GM19468 (cell line): Measurements from ENCODE around the gene DDI2.

ENCODE experiments used
- ATAC-seq: cut with Tn5 transposase; IDR thresholded peaks from one replicate; pipeline ENCODE4 v1.9.1; 2021; ENCODE audit warnings: mild to moderate bottlenecking, moderate library complexity, moderate number of reproducible peaks; ENCODE audit not compliant: unreplicated experiment; ENCODE audit errors: extremely low read depth

Gene DDI2

GRCh38 chr1:15674386-15675159, 57.3 kb downstream of the DDI2 start:
- ATAC-seq = no peak

DNA sequence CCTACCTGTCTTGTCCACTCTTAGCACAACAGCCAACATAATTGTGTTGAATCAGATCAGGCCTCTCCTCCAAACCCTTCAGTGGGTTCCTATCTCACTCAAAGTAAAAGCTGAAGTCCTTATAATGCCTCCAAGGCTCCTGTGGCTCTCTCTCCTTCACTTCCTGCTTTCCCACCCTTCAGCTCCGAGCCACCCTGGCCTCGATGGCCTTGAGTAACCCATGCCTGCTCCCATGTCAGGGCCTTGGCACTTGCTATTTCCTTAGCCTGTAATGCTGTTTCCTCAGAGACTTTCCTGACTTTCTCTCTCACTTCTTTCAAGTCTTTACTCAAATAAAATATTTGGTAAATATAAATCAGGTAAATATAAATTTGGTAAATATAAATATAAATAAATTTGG, 58.8 kb downstream of the DDI2 start:
- no peak for ATAC-seq

DNA sequence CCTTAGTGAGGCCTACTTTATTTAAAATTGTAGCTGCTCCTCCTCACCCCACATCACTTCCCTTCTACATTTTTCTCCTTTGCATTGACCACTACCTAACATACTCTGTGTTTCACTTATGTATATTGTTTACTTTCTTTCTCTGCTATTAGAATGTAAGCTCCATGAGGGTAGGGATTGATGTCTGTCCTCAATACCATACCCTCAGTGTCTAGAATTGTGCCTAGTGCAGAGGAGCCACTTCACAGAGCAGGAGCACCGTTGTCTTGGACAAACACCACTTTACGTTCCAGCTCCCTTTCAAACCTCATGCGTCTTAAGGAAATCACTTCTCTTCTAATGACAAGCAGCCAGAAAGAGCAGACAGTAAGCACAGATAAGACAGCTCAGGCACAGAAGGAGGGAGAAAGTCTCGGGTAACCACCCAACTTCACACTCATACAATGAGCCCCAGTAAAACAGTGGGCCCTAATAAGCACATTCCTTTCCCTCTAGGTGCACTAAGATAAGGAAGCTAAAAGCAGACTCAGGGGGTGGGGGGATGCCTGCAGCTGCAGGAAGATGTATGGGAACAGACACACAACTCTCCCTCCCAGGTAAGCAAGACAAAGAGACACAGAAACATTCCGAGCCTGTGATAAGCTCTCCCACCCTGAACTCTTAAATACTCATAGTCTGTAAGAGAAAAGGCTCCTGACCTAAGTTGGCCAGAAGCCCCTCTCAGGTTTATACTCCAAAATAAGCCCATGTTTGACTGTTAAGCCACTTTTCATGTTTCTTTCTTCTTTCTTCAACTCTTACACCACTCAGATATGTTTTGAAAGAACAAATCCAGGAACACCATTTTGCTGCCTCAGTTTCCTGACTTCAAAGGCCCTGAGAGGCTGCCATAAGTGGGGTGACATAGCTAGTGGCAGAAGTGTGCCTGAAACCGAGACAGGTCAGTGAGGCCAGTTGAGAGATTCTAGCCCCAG, 59.7 kb downstream of the DDI2 start:
- no peak for ATAC-seq

- ATAC-seq = no peak
These were observed 61.3 kb downstream of the DDI2 start for GRCh38 chr1:15678578-15678977.

DNA sequence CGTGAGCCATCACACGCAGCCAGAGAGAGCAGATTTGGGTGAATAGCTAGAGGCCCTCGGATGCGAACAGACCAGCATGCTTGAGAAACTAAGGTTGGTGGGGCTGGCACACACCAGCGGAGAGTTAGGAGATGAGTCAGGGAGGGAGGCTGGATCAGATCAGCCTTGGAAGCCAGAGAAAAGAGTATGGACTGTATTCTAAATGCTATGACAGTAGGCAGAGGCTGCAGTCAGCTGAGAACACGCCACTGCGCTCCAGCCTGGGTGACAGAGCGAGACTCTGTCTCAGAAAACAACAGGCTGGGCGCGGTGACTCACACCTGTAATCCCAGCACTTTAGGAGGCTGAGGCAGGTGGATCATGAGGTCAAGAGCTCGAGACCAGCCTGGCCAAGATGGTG, 62.9 kb downstream of the DDI2 start:
- ATAC-seq = no peak

DNA sequence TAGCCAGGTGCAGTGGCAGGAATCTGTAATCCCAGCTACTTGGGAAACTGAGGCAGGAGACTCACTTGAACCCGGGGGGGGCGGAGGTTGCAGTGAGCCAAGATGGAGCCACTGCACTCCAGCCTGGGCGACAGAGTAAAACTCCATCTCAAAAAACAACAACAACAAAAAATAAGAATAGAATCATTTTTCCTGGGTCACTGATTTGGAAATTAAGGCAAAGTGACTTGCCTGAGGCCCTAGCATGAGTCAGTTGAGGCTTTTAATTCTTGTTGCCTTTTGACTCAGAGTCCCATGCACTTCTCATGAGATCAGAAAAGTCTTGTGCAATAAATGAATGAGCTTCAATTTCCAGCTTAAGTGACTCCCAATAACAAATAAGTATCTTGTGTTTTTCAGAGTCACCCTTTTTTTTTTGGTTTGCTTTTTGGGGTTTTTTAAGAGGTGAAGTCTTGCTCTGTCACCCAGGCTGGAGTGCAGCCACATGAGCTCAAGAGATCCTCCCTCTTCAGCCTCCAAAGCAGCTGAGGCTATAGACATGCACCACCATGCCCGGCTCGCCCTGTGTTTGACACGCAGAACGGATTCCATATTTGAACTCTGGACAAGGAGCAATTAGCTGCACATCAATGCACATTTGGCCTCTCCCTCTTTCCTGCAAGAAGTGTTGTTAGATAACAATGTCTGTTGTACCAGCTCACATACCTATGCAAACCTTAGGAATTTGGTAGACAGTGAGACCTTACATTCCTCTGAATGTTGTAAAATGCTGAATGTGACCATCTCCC, 63.5 kb downstream of the DDI2 start:
- ATAC-seq = no peak

DNA sequence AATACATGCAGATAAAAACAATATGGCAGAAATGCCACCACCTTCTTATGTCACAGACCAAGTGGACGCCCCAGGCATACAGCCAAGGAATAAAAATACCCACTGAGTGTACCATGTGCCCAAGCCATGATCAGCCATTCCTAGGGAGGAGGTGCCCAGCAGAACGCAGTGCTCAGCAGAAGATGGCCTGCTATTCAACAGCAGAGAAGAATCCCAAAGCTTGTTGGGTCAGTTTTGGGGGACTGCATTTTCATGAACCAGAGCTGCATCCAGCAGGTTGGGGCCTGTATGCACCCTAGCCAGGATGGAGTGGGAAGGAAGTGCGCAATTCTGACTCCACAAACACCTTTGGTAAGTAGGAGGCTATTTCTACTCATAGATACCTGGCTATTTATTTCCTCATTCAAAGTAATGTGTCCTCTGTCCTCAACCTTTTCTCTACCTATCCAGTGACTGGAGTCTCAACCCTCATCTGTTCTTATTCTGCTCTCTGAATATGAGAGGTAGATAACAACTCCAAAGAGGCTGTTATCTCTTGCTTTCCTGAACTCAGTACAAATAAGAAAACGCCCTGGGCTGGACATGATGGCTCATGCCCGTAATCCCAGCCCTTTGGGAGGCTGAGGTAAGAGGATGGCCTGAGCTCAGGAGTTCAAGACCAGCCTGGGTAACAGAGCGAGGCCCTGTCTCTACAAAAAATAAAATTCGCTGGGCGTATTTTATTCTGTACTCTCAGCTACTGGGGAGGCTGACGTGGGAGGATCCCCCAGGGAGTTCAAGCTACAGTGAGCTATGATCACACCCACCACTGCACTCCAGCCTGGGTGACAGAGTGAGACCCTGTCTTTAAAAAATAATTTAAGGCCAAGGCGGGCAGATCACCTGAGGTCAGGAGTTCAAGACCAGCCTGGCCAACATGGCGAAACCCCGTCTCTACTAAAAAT, 64.4 kb downstream of the DDI2 start:
- ATAC-seq = no peak

GRCh38 chr1:15682936-15683341, 65.7 kb downstream of the DDI2 start:
- ATAC-seq = no peak

DNA sequence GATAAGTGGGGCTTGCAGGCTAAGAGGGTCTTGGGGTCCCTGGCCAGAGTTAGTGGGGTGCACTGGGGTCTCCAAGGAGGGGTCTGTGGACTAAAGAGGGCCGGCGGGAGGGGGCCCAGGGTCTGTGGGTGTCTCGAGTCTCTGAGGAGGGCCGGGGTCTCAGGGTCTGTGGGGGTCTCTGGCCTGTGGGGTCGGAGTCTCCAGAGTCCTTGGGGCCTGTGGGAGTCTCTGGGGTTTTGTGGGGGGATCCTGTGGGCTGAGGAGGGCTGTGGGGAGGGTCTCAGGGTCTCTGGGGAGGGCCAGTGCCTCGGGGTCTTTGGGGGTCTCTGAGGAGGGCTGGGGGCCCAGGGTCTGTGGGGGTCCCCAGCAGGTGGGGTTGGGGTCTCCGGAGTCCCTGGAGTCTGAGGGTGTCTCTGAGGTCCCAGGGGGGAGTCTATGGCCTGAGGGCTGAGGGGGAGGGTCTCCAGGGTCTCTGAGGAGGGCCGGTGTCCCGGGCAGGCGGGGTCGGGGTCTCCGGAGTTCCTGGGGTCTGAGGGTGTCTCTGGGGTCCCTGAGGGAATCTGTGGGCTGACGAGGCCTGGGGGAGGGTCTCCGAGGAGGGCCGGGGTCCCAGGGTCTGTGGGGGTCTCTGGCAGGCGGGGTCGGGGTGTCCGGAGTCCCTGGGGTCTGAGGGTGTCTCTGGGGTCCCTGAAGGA, 66.2 kb downstream of the DDI2 start:
- ATAC-seq = no peak

- no peak for ATAC-seq
These were observed 66.8 kb downstream of the DDI2 start, which contains the start of gene PLEKHM2 for GRCh38 chr1:15684042-15684461. TSS of gene PLEKHM2 (plus strand) at chr1:15684320. CDS start at chr1:15684559, 239 bp downstream.

- ATAC-seq = no peak
These were observed 67.4 kb downstream of the DDI2 start for GRCh38 chr1:15684468-15685291.

DNA sequence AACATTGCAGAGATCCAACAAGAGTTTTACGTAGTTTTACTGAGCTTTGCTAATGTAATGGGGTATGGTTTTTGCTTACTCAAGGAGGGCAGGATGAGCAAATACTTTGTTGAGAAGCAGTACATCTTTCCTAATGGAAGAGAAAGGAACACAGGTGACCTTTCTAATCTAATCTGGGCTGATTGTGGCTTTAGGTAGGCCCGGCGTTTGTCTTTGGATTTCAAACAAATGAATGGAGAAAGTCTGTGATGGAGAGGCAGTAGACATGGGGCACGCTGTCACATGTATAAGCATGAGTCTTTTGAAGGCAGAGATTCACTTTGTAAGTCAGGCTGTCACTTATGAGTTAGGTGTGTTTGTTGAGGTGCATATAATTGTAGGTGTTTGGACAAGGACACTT, 68.6 kb downstream of the DDI2 start:
- ATAC-seq = no peak

GRCh38 chr1:15687446-15687845, 70.2 kb downstream of the DDI2 start:
- ATAC-seq = no peak

DNA sequence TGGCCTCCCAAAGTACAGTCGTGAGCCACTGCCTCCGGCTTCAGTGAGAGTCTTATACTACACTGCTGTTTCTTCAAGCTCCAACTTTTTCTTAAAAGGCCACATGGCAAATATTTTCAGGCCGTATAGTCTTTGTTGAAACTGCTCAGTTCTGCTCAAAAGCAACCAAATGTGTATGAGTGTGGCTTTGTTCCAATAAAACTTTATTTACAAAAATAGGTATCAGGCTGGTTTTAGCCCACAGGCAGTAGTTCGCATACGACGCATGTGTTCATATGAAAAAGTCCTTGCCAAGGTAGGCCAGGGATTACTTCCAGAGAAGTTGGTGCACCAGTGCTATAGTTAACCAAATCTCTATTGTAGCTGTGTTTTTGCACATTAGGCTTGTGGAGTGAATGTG, 73.1 kb downstream of the DDI2 start:
- no peak for ATAC-seq

DNA sequence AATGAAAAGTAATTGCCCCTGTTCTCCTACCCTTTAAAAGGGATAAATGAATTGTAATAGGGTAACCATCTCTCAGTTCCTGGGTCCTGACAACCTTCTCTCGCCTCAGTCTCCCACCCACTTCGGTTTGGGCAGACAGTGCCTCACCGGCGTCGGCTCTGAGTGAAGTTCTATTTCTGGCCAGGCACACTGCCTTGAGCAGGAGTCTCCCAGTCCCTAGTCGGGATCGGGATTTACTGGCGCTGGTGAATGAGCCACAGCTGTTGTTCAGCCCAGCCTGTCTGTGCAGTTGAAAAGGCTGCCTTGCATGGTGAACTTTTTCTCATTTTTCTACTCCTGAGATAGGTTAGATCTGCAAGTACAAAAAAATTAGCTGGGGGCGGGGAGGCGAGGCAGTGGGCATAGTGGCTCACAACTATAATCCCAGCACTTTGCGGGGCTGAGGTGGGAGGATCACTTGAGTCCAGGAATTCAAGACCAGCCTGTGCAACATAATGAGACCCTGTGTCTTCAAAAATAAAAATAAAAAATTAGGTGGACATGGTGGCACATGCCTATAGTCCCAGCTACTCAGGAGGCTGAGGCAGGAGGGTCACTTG, 74.3 kb downstream of the DDI2 start:
- ATAC-seq = no peak

GRCh38 chr1:15692121-15692682, 74.9 kb downstream of the DDI2 start:
- ATAC-seq = no peak

GRCh38 chr1:15693371-15693770, 76.1 kb downstream of the DDI2 start:
- no peak for ATAC-seq
